BE2C (cell line): ENCODE measurements around the gene MFAP5. TPM values are rescaled to one million over a fixed set of nuclear protein-coding genes. Genes with fewer than 3 reads are reported as not detected.
A peak's percentile ranks its signal among the peaks of the same experiment; 100 is the strongest.

Source experiments
- DNase-seq: peaks from one replicate; pipeline ENCODE4 v3.0.0-alpha.2; 2020
- H3K27me3 ChIP-seq: fragments of 250-450 bp; sonication (Bioruptor Pico); 2 replicates; pipeline ENCODE4 v1.5.1; 2020; ENCODE audit warnings: mild to moderate bottlenecking
- H3K36me3 ChIP-seq: fragments of 250-450 bp; sonication (Bioruptor Pico); 2 replicates; pipeline ENCODE4 v1.5.1; 2020; ENCODE audit warnings: mild to moderate bottlenecking
- H3K4me1 ChIP-seq: fragments of 250-450 bp; sonication (Bioruptor Pico); 2 replicates; pipeline ENCODE4 v1.5.1; 2020
- H3K4me3 ChIP-seq: 2 replicates; pipeline ENCODE4 v1.5.1; 2011; ENCODE audit warnings: low read depth, low read length
- H3K9me3 ChIP-seq: fragments of 250-450 bp; sonication (Bioruptor Pico); 2 replicates; pipeline ENCODE4 v1.5.1; 2020
- polyA plus RNA-seq: library from polyadenylated mRNA; unstranded; fragments of >200 nt; gene quantifications from one replicate; pipeline ENCODE4 v1.2.1, GENCODE V29; 2012; ENCODE audit warnings: low read depth, missing spikeins; ENCODE audit not compliant: insufficient read length, insufficient read depth
- TF ChIP-seq, protein P1 (sequence below): IDR thresholded peaks from 2 replicates; pipeline ENCODE4 v1.5.1; 2012; ENCODE audit warnings: mild to moderate bottlenecking, low read depth, low read length

MFAP5 gene, protein sequence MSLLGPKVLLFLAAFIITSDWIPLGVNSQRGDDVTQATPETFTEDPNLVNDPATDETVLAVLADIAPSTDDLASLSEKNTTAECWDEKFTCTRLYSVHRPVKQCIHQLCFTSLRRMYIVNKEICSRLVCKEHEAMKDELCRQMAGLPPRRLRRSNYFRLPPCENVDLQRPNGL
- polyA plus RNA-seq = not detected

DNA sequence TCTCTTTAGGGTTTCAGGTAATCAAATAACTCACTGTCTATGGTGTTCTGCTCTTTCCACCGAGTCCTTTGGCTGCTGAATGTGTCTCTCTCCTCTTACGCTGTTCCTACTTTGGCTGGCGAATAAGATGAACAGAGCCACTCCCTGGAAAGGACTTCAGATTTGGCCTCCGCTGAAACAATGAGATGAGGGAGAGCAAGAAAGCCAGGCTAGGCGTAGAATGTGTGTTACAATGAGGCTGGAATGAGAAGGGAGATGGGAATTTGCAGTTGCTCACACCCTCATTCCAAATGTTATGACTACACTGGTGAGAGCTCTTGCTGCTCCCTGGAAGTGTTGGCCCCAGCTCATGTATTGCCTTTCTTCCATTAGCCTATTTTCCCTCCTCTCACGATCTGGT, at the start of gene MFAP5:
MFAP5 (minus strand) TSS at position 234 of the 400 bp plus-strand sequence. CDS start 722 bp downstream, outside the sequence.
- Histone ChIP-seq H3K9me3 (no peaks in the 10 kb centered on the region), H3K4me3 (no peak within 1 kb of the TSS), H3K27me3 (no peaks in the 10 kb centered on the region; the same call in 1 of the 2 replicates), H3K4me1 (no peaks in the 10 kb centered on the region), H3K36me3 (no peaks in the 10 kb centered on the region)
- no peak for DNase-seq
- TF ChIP-seq, protein P1, sequence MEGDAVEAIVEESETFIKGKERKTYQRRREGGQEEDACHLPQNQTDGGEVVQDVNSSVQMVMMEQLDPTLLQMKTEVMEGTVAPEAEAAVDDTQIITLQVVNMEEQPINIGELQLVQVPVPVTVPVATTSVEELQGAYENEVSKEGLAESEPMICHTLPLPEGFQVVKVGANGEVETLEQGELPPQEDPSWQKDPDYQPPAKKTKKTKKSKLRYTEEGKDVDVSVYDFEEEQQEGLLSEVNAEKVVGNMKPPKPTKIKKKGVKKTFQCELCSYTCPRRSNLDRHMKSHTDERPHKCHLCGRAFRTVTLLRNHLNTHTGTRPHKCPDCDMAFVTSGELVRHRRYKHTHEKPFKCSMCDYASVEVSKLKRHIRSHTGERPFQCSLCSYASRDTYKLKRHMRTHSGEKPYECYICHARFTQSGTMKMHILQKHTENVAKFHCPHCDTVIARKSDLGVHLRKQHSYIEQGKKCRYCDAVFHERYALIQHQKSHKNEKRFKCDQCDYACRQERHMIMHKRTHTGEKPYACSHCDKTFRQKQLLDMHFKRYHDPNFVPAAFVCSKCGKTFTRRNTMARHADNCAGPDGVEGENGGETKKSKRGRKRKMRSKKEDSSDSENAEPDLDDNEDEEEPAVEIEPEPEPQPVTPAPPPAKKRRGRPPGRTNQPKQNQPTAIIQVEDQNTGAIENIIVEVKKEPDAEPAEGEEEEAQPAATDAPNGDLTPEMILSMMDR = no peak

DNA sequence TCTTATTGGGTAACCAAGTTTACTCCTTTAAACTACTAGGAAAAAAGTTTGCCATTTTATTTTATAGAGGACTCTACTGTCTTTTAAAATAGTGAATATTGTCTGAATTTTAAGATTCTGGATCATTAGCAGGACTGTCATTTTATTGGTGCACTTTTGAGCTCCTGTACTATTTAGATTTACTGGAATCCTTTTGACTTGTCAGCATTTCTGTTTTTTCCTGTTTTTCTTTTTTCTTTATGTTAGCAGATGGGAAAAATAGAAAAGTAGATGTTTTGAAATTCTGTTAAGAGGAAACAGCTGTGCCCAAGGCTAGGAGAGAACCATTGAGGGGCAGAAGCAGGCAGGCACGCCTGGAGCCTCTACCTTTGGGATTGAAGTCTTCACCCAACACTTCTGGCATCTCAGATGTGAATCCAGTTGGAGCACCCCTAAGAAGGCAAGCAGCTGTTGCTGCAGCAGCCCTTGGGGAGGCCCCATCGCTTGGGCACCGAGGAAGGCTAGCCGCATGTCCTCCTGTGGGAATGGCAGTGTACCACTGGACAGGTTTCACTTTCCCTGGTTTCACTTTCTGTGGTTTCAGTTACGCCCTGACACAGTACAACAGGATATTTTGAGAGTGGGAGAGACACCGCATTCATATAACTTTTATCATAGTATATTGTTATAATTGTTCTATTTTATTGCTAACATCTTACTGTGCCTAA, 46.7 kb upstream of the MFAP5 start:
- Histone ChIP-seq H3K36me3 (no peaks in the 10 kb centered on the region), H3K4me3 (no peak overlapping the region), H3K27me3 (no peaks in the 10 kb centered on the region), H3K9me3 (no peaks in the 10 kb centered on the region), H3K4me1 (no peaks in the 10 kb centered on the region)
- DNase-seq = no peak
- TF ChIP-seq, protein P1 = no peak

DNA sequence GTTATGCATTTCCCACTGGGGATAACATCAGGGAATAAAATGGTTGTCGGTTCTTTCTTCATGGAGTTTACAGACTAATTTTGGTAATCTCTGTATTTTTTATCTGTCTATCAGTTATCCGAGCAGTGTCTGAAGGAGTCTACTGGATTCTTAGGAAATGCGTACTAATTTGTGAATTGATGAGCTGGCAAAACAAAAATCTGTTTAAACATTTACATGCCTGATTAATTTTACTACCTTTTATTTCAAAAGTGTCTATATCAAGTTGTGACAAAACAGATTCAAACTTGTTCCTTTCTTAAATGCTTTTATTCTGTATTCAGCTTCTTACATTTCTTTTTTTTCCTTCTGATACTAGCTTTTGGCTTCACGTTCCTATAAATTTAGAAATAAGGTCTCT, 39.5 kb upstream of the MFAP5 start:
- no peaks in the 10 kb centered on the region for H3K36me3 ChIP-seq
- TF ChIP-seq, protein P1 = no peak
- H3K9me3 ChIP-seq = no peaks in the 10 kb centered on the region
- no peaks in the 10 kb centered on the region for H3K4me1 ChIP-seq
- H3K4me3 ChIP-seq = no peak overlapping the region
- DNase-seq = no peak
- peaks cover 27% of the 10 kb centered on the region for H3K27me3 ChIP-seq

DNA sequence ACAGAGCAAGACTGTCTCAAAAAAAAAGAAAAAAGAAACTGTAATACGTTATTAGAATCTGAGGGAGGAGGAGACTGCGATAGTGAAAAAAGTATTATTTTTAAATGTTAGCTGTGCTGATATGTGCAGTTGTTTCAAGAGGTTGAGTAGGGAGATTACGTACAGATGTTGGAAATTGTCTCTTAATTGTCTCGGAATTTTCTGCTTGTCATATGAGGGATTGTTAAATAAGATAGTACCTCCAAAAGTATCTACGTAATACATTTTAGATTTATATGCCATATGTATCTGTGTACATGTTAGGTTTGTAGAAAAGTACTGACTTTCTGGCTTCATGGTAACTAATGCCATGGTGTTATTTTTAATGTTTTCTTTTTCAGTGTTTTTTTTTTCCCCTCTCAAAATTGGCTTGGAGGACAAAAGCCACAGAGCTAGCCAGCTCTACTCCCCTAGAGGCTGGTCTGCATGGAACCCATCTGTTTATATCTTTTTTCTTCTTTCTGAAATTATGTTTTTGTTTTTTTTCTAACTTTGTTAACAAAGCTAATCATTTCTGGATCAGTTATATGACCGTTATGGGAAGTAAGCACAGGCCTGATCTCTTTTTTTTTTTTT, 38.5 kb upstream of the MFAP5 start:
- TF ChIP-seq, protein P1 = no peak
- Histone ChIP-seq H3K4me3 (no peak overlapping the region), H3K9me3 (no peaks in the 10 kb centered on the region), H3K4me1 (no peaks in the 10 kb centered on the region), H3K27me3 (peaks cover 37% of the 10 kb centered on the region), H3K36me3 (no peaks in the 10 kb centered on the region)
- no peak for DNase-seq

DNA sequence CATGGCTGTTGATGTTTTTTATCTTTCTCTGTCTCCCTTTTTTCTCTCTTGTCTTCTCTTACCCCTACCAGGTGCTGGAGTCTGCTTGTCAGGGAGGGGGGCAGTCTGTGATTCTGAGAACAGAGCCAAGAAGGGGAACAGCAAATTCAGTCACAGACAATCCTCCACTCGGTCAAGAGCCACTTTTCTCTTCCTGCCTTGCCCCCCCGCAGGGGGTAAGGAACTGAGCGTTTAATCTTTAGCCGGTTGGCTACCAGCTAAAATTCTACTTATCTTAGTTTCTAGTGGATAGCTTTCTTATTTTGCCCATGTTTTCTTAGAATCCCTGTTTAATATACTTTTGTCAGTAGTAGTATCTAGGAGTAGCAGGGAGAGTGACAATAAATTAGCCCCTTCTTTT, 37.1 kb upstream of the MFAP5 start:
- H3K4me3 ChIP-seq = no peak overlapping the region
- TF ChIP-seq, protein P1 = no peak
- no peaks in the 10 kb centered on the region for H3K4me1 ChIP-seq
- DNase-seq = no peak
- H3K9me3 ChIP-seq = no peaks in the 10 kb centered on the region
- H3K27me3 ChIP-seq = peaks cover 41% of the 10 kb centered on the region
- no peaks in the 10 kb centered on the region for H3K36me3 ChIP-seq

DNA sequence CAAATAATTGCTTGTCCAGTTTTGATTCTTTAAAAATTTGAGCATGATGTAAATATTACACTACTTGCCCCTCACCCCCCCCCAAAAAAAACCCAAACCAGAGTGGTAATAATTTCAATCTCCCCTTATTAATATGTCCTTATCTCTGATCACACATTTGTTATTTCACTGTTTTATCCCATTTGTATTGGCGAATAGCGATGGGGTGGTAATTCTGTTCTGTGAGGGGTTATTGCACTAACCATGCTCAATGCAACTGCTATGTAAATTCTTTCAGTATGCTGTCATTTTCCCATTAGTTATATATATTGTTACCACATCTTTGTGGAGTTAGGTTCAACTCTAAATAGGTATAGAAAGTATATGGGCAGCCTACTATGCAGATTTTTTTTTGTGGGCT, 36.3 kb upstream of the MFAP5 start:
- TF ChIP-seq, protein P1 = no peak
- Histone ChIP-seq H3K27me3 (peaks cover 41% of the 10 kb centered on the region), H3K9me3 (no peaks in the 10 kb centered on the region), H3K4me1 (no peaks in the 10 kb centered on the region), H3K4me3 (peak overlapping the region; percentile 62), H3K36me3 (no peaks in the 10 kb centered on the region)
- DNase-seq = no peak
